SJCRH30 (cell line): ENCODE measurements around the gene ELF2. TPM values are rescaled to one million over a fixed set of nuclear protein-coding genes. Genes with fewer than 3 reads are reported as not detected.
"Not testable (repeated sequence)": the region's sequence is repeated elsewhere in the genome, so short reads cannot be mapped to it uniquely, and the experiment has no call there.

Source experiments
- DNase-seq, 2 experiments: peaks; one replicate each; pipeline ENCODE4 v3.0.0-alpha.2; 2015 to 2020
- H3K27ac ChIP-seq: fragments of 250-450 bp; sonication (Bioruptor Pico); 2 replicates; pipeline ENCODE4 v1.5.1; 2020; ENCODE audit warnings: mild to moderate bottlenecking, moderate library complexity
- H3K27me3 ChIP-seq: fragments of 250-450 bp; sonication (Bioruptor Pico); 2 replicates; pipeline ENCODE4 v1.5.1; 2020; ENCODE audit warnings: mild to moderate bottlenecking, moderate library complexity
- H3K36me3 ChIP-seq: fragments of 250-450 bp; sonication (Bioruptor Pico); 2 replicates; pipeline ENCODE4 v1.5.1; 2020; ENCODE audit warnings: mild to moderate bottlenecking, moderate library complexity
- H3K4me1 ChIP-seq: fragments of 250-450 bp; sonication (Bioruptor Pico); 2 replicates; pipeline ENCODE4 v1.5.1; 2020; ENCODE audit warnings: mild to moderate bottlenecking, moderate library complexity
- H3K4me3 ChIP-seq: fragments of 250-450 bp; sonication (Bioruptor Pico); 2 replicates; pipeline ENCODE4 v1.5.1; 2020; ENCODE audit warnings: mild to moderate bottlenecking, moderate library complexity
- H3K9me3 ChIP-seq: fragments of 250-450 bp; sonication (Bioruptor Pico); replicated peaks from 2 replicates; pipeline ENCODE4 v1.5.1; 2020; ENCODE audit warnings: mild to moderate bottlenecking, moderate library complexity
- total RNA-seq: library from RNA; depleted of rRNA; stranded (reverse); fragments of >200 nt; shearing (Covaris generic); gene quantifications from 2 replicates; pipeline ENCODE4 v1.2.3, GENCODE V29; 2014; rRNA removed

Gene ELF2
- 51.2 and 55.9 TPM in 2 replicates for total RNA-seq

DNA sequence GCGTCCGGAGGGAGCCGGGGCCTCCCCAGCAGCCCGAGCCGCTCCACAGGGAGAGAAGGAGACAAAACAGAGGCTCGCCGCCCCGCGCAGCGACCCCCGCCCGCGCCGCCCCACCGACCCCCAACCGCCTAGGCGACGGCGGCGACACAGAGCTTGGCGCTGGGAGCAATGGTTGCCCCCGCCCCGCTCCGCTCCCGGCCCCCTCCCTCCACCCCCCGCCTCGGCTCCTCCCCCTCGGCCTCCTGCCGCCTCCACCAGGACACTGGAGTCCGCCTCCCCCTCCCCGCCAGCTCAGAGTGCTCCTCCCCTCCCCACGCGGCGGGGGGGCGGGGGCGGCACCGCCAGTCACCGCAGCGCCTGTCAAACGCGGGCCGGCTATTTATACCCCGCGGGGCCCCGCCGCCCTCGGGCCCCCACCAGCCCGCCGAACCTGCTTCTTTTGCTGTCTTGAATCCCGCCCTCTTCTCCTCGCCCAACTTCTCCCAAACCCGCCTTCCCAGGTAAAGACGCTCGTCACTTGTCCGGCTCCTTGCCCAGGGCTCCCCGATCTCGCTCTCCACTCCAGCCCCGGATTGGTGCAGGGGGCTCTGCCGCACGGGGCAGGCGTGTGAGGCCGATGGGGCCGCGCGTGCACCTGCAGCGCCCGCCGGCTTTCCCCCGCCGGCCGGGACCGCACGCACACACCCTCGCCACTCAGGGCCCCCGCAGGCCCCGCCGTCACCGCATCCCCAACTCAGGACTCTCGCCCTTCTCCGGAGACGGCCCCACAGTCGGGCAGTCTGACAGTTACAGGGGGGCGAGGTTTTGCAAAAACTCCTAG lies at the start of gene ELF2:
Gene ELF2 (minus strand): TSS at position 170 of the 820 bp plus-strand sequence. CDS start 39,517 bp downstream, outside the sequence.
- Histone ChIP-seq H3K9me3 (no peaks in the 10 kb centered on the region), H3K27ac (peak within 1 kb of the TSS; percentile 82), H3K4me1 (no peaks in the 10 kb centered on the region), H3K27me3 (no peaks in the 10 kb centered on the region), H3K4me3 (peak within 1 kb of the TSS; percentile 99), H3K36me3 (no peaks in the 10 kb centered on the region)
- DNase-seq: peak; percentile 83 to 87

DNA sequence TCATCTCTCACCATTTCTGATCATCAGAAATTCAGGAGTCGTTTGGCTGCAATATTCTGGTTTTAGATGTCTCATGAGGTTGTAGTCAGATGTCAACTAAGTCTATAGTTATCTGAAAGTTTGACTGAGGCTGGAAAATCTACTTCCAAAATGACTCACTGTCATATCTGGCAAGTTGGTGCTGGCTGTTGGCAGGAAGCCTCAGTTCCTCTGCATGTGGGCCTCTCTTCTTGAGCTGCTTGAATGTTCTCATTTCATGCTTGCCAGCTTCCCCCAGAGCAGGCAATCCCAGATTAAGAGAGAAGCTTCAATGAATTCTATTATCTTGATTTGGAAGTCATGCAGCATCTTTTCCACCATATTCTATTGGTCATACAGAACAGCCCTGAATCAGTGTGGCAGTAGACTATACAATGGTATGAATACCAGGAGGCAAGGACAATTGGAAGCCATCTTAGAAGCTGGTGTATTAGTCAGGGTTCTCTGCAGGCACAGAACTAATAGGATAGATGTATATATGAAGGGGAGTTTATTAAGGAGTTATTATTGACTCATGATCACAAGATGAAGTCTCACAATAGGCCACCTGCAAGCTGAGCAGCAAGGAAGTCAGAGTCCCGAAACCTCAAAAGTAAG lies 46.8 kb upstream of the ELF2 start:
- H3K4me3 ChIP-seq: no peak overlapping the region
- H3K27me3 ChIP-seq: no peaks in the 10 kb centered on the region
- H3K9me3 ChIP-seq: no peaks in the 10 kb centered on the region
- H3K27ac ChIP-seq: no peak overlapping the region
- H3K4me1 ChIP-seq: no peaks in the 10 kb centered on the region
- peak in 1 of 2 experiments; percentile 5 for DNase-seq
- no peaks in the 10 kb centered on the region for H3K36me3 ChIP-seq

- no peaks in the 10 kb centered on the region for H3K4me1 ChIP-seq
- no peaks in the 10 kb centered on the region for H3K36me3 ChIP-seq
- no peaks in the 10 kb centered on the region for H3K9me3 ChIP-seq
- DNase-seq: no peak
- H3K27ac ChIP-seq: no peak overlapping the region
- H3K4me3 ChIP-seq: no peak overlapping the region
- H3K27me3 ChIP-seq: no peaks in the 10 kb centered on the region
These were observed 45.2 kb upstream of the ELF2 start for GRCh38 chr4:139222215-139222614.

DNA sequence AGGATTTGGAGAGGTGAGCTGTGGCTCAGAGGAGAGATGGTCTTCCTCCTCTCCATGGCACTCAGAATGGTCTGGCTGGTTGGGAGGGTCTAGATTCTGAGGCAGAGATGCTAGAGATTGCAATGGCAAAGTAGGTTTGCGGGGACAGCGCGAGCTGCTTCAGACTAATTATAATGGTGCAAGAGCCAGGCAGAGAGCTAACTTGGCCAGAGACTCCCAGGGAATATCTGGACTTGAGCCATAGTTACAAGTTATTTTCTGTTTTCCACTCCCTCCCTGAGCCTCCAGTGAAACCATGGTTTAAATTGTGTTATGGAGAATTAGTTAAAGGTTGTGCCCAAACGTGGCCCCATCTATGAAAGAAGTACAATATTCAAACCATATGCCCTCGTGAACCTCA lies 44.7 kb upstream of the ELF2 start:
- Histone ChIP-seq H3K27ac (no peak overlapping the region), H3K4me3 (no peak overlapping the region)

DNA sequence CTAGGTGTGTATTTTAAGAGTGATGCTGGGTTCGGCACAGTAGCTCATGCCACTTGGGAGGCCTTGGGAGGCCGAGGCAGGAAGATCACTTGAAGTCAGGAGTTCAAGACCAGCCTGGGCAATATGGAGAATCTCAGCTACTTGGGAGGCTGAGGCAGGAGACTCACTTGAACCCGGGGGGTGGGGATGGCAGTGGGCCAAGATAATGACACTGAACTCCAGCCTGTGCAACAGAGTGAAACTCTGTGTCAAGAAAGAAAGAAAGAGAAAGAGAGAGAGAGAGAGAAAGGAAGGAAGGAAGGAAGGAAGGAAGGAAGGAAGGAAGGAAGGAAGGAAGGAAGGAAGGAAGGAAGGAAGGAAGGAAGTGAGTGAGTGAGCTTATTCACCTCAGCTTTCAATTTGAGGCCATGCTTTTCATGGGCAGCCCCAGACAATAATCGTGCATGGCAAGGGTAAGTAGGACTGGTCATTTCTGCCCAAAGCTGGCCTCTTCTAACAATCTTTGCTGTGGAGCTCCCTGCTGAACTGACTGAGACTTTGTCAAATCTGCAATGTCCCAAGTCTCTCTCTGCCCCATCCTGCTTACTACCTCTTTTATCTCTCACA lies 42.5 kb upstream of the ELF2 start:
- Histone ChIP-seq H3K27ac (no peak overlapping the region), H3K9me3 (no peaks in the 10 kb centered on the region), H3K4me3 (no peak overlapping the region), H3K36me3 (no peaks in the 10 kb centered on the region), H3K27me3 (no peaks in the 10 kb centered on the region), H3K4me1 (peaks cover 13% of the 10 kb centered on the region)
- DNase-seq: no peak

More for the DNA sequence above, 44.7 kb upstream of the ELF2 start:
- Histone ChIP-seq H3K27me3 (no peaks in the 10 kb centered on the region), H3K4me1 (no peaks in the 10 kb centered on the region), H3K9me3 (no peaks in the 10 kb centered on the region), H3K36me3 (no peaks in the 10 kb centered on the region)
- DNase-seq: no peak

DNA sequence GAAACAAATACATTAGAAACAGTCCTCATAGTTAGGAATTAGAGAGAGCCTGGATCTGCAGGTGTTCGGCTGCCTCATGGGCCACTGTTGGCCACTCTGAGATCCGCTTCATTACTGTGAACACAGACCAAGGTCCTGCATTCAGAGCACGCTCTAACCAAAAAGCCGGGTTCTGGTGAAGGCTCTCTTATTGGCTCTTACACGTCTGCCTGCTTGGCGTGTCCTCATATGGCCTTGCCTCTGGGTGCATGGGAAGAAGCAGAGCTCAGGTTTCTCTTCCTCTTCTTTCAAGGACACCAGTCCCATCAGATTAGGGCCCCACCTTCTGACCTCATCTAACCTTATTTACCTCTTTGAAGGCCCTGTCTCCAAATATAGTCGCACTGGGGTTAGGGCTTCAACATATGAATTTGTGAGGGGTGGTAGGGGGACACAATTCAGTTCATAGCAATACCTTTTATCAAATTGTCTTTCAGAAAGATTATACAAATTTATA lies 37.1 kb upstream of the ELF2 start:
- Histone ChIP-seq H3K4me1 (peaks cover 23% of the 10 kb centered on the region), H3K27me3 (no peaks in the 10 kb centered on the region), H3K36me3 (no peaks in the 10 kb centered on the region), H3K4me3 (no peak overlapping the region), H3K9me3 (no peaks in the 10 kb centered on the region), H3K27ac (peak overlapping the region; percentile 25)
- peak; percentile 70 to 86 for DNase-seq

- DNase-seq, H3K36me3 ChIP-seq, H3K27me3 ChIP-seq, H3K9me3 ChIP-seq, H3K27ac ChIP-seq, H3K4me3 ChIP-seq: not testable (repeated sequence)
- peaks cover 23% of the 10 kb centered on the region for H3K4me1 ChIP-seq
These were observed 36.6 kb upstream of the ELF2 start for GRCh38 chr4:139213633-139214032.

DNA sequence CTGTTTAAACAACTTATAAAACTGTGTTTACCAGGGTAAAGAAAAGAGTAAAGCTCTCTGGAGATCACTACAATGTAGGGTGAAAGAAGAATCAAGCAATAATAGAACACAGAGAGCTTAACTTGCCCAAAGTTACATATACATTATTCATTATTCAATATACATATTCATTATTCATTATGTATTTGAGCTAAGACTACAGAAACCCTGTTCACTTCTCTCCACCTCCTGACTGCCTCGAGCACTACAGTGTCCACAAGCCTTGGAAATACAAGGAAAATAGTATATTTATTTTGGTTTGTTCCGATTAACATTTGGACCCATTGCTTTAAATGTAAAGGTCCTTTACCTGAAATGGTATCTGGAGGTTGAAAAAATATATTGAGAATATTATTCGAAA lies 35.9 kb upstream of the ELF2 start:
- Histone ChIP-seq H3K27ac (no peak overlapping the region), H3K27me3 (no peaks in the 10 kb centered on the region), H3K4me3 (no peak overlapping the region), H3K36me3 (no peaks in the 10 kb centered on the region), H3K9me3 (no peaks in the 10 kb centered on the region), H3K4me1 (peaks cover 27% of the 10 kb centered on the region)
- no peak for DNase-seq

GRCh38 chr4:139210486-139210885 lies 33.5 kb upstream of the ELF2 start:
- Histone ChIP-seq H3K36me3 (no peaks in the 10 kb centered on the region), H3K27me3 (no peaks in the 10 kb centered on the region), H3K4me3 (no peak overlapping the region), H3K27ac (no peak overlapping the region), H3K9me3 (no peaks in the 10 kb centered on the region), H3K4me1 (peaks cover 31% of the 10 kb centered on the region)
- no peak for DNase-seq

- H3K4me1 ChIP-seq: peaks cover 22% of the 10 kb centered on the region
- DNase-seq: no peak
- H3K27ac ChIP-seq: no peak overlapping the region
- H3K36me3 ChIP-seq: no peaks in the 10 kb centered on the region
- H3K27me3 ChIP-seq: no peaks in the 10 kb centered on the region
- no peaks in the 10 kb centered on the region for H3K9me3 ChIP-seq
- no peak overlapping the region for H3K4me3 ChIP-seq
These were observed 32.5 kb upstream of the ELF2 start for GRCh38 chr4:139209470-139210063.

- H3K9me3 ChIP-seq: no peaks in the 10 kb centered on the region
- H3K27ac ChIP-seq: peak overlapping the region; percentile 57
- no peaks in the 10 kb centered on the region for H3K27me3 ChIP-seq
- DNase-seq: peak; percentile 42 to 70
- no peak overlapping the region for H3K4me3 ChIP-seq
- H3K4me1 ChIP-seq: peaks cover 12% of the 10 kb centered on the region
- H3K36me3 ChIP-seq: no peaks in the 10 kb centered on the region
These were observed 31.5 kb upstream of the ELF2 start for GRCh38 chr4:139208404-139208945.

GRCh38 chr4:139207873-139208403 lies 30.9 kb upstream of the ELF2 start:
- Histone ChIP-seq H3K4me3 (no peak overlapping the region), H3K27me3 (no peaks in the 10 kb centered on the region), H3K36me3 (no peaks in the 10 kb centered on the region), H3K27ac (peak overlapping the region; percentile 57), H3K9me3 (no peaks in the 10 kb centered on the region), H3K4me1 (peaks cover 12% of the 10 kb centered on the region)
- peak; percentile 47 to 63 for DNase-seq

DNA sequence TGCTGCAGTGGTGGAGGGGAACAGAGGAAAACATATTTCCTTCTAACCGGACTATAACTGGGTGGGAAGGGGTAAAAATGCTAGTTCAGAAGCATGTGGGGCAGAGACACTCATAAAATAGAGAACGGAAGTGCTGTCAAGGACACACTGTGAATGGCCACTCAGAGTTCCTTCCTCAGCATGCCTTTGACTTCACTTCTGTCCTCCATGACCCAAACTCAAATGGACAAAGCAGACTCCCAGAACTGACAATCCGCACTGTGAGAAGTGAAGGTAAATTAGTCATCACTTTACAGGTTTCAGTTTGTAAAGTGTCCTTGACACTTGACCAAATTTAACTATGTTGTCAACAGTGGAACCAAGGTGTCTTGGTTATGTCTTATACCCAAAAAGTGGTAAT lies 30.2 kb upstream of the ELF2 start:
- peak overlapping the region; percentile 57; the same call in 1 of the 2 replicates for H3K27ac ChIP-seq
- no peak overlapping the region for H3K4me3 ChIP-seq
- no peaks in the 10 kb centered on the region for H3K9me3 ChIP-seq
- no peaks in the 10 kb centered on the region for H3K36me3 ChIP-seq
- H3K27me3 ChIP-seq: no peaks in the 10 kb centered on the region
- H3K4me1 ChIP-seq: peaks cover 12% of the 10 kb centered on the region
- no peak for DNase-seq

- Histone ChIP-seq H3K27me3 (no peaks in the 10 kb centered on the region), H3K9me3 (no peaks in the 10 kb centered on the region), H3K4me1 (peaks cover 9% of the 10 kb centered on the region), H3K36me3 (no peaks in the 10 kb centered on the region), H3K27ac (no peak overlapping the region), H3K4me3 (no peak overlapping the region)
- no peak for DNase-seq
These were observed 26.0 kb upstream of the ELF2 start for GRCh38 chr4:139202991-139203390.
